SK-N-DZ (cell line): ENCODE data around the gene RICTOR.
"Not testable (repeated sequence)": the region's sequence is repeated elsewhere in the genome, so short reads cannot be mapped to it uniquely, and the experiment has no call there.

ENCODE experiments used
- DNase-seq: peaks from one replicate; pipeline ENCODE4 v3.0.0-alpha.2; 2015; ENCODE audit warnings: low spot score

RICTOR gene

GRCh38 chr5:39055768-39056398 lies 18.3 kb downstream of the RICTOR start:
- DNase-seq, result no peak

- DNase-seq, result no peak
These were observed 19.0 kb downstream of the RICTOR start for GRCh38 chr5:39055027-39055767.

- DNase-seq, result no peak
These were observed 21.0 kb downstream of the RICTOR start for GRCh38 chr5:39053189-39053588.

GRCh38 chr5:39052141-39052540 lies 22.1 kb downstream of the RICTOR start:
- no peak for DNase-seq

- no peak for DNase-seq
These were observed 24.9 kb downstream of the RICTOR start for GRCh38 chr5:39049315-39049714.

- DNase-seq, result no peak
These were observed 33.3 kb downstream of the RICTOR start for GRCh38 chr5:39040875-39041274.

- not testable (repeated sequence) for DNase-seq
These were observed 39.7 kb downstream of the RICTOR start for GRCh38 chr5:39034493-39034892.

- no peak for DNase-seq
These were observed 43.2 kb downstream of the RICTOR start for GRCh38 chr5:39031041-39031440.

- no peak for DNase-seq
These were observed 48.7 kb downstream of the RICTOR start for GRCh38 chr5:39025456-39025855.

GRCh38 chr5:39024884-39025283 lies 49.3 kb downstream of the RICTOR start:
- DNase-seq, result no peak

GRCh38 chr5:39024005-39024404 lies 50.2 kb downstream of the RICTOR start:
- no peak for DNase-seq

GRCh38 chr5:39023121-39023520 lies 51.1 kb downstream of the RICTOR start:
- DNase-seq, result peak; percentile 15

- no peak for DNase-seq
These were observed 52.0 kb downstream of the RICTOR start for GRCh38 chr5:39022151-39022550.

GRCh38 chr5:39021413-39021812 lies 52.8 kb downstream of the RICTOR start:
- DNase-seq, result no peak

GRCh38 chr5:39020458-39020857 lies 53.7 kb downstream of the RICTOR start:
- DNase-seq, result no peak

- no peak for DNase-seq
These were observed 54.9 kb downstream of the RICTOR start for GRCh38 chr5:39019254-39019653.

- DNase-seq, result no peak
These were observed 56.7 kb downstream of the RICTOR start for GRCh38 chr5:39017504-39017903.

GRCh38 chr5:39016587-39017275 lies 57.5 kb downstream of the RICTOR start:
- DNase-seq, result no peak

GRCh38 chr5:39015743-39016586 lies 58.2 kb downstream of the RICTOR start:
- DNase-seq, result no peak

- no peak for DNase-seq
These were observed 59.6 kb downstream of the RICTOR start for GRCh38 chr5:39014561-39014960.

GRCh38 chr5:39013938-39014337 lies 60.3 kb downstream of the RICTOR start:
- DNase-seq, result no peak

GRCh38 chr5:39010958-39011357 lies 63.2 kb downstream of the RICTOR start:
- DNase-seq, result not testable (repeated sequence)
